SW480 (cell line): Measurements from ENCODE around the gene PCYOX1L.

ENCODE experiments used
- DNase-seq: peaks from one replicate; pipeline ENCODE4 v3.0.0-alpha.2; 2016; ENCODE audit warnings: low spot score

Gene PCYOX1L

GRCh38 chr5:149337736-149338135 is 20.1 kb upstream of the PCYOX1L start:
- no peak for DNase-seq

- no peak for DNase-seq
Observed at GRCh38 chr5:149338364-149338763, 19.5 kb upstream of the PCYOX1L start.

GRCh38 chr5:149340920-149341319 is 16.9 kb upstream of the PCYOX1L start:
- no peak for DNase-seq

- no peak for DNase-seq
Observed at GRCh38 chr5:149341876-149342275, 16.0 kb upstream of the PCYOX1L start.

GRCh38 chr5:149344151-149344550 is 13.7 kb upstream of the PCYOX1L start:
- no peak for DNase-seq

GRCh38 chr5:149345147-149345891 is 12.5 kb upstream of the PCYOX1L start, which contains the start of gene GRPEL2:
TSS of gene GRPEL2 (plus strand) at chr5:149345499. CDS start at chr5:149345540, 41 bp downstream.
- DNase-seq, result peak; percentile 98

DNA sequence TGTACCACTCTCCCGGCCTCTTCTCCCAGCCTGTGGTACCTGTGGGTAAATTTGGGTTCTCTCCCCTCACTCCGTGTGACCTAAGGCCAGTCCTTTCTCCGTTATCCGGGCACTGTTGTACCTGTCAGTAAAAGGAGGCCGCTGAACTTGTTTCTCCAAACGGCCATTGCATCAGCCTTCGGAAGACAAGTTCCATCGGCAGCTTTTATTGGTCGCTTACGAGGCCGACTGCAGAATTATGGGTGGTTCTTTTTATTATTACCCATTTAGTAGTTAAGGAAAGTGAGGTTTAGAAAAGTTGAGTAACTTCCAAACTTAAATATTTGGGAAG is 12.0 kb upstream of the PCYOX1L start:
- peak; percentile 48 for DNase-seq

GRCh38 chr5:149348518-149348917 is 9.3 kb upstream of the PCYOX1L start:
- no peak for DNase-seq

- no peak for DNase-seq
Observed at GRCh38 chr5:149349382-149349781, 8.5 kb upstream of the PCYOX1L start.

GRCh38 chr5:149352169-149352568 is 5.7 kb upstream of the PCYOX1L start:
- DNase-seq, result no peak

- DNase-seq, result no peak
Observed at GRCh38 chr5:149353911-149354310, 3.9 kb upstream of the PCYOX1L start.

DNA sequence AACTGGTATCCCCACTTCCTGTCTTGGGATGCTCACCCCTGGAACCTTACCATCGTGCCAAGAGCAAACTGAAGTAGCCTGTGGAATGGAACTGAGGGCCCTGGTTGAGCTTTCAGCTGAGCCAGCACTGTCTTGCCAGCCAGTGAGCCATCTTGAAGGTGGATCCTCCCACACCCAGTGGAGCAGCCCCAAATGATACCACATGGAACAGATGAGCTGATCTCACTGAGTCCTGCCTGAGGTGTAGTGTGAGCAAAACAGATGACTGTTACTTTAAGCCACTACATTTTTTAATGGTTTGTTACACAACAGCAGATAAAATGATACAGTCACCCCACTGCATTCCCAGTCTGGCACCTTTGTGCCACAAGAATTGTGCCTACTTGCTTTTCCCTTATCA is 2.2 kb upstream of the PCYOX1L start:
- no peak for DNase-seq

GRCh38 chr5:149356391-149356790 is 1.5 kb upstream of the PCYOX1L start:
- DNase-seq, result no peak

DNA sequence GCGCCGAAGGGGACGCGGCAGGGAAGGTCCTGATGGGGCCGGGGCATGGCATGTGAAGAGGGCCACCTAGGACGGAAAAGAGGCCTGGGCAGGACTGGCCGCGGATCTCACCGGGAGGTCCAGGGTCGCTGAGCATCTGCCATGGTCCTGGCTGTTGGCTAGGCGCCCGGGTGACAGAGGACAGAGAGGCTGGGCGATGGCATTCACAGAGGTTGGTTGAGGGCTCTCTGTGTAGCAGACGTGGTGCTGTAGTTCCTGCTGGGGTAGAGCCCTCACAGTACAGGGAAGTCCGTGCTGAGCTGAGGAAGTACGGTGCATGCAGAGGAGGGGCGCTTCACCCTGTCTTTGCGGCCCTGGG is 427 bp downstream of the PCYOX1L start:
- peak; percentile 18 for DNase-seq

DNA sequence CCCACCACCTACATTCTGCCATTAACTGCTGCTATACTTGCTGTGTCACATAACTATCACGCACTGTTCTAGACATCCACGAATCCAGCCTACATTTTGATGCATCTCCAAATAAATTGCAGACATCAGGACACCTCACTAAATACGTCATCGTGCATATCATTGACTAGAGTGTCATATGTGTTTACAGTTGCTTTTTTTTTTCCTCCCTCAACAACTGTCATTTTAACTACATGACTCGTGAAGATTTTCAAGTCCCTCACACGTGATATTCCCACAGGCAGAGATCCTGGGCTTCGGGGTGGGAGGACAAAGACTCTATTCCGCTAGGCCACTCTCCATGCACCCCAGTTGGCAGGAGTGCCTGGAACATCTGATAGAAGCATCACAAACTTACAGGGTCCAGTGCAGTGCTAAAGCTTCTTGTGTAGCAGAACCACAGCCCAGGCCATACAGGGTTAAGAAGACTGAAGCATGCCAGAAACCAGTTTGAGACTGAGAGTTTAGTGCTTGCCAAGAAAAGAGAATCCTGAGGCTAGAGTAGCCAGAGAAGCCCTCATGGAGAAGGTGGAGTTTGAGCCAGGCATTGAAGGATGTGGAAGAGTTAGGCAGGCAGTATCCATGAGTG is 1.1 kb downstream of the PCYOX1L start:
- no peak for DNase-seq

- DNase-seq, result no peak
Observed at GRCh38 chr5:149360272-149360671, 2.4 kb downstream of the PCYOX1L start.

DNA sequence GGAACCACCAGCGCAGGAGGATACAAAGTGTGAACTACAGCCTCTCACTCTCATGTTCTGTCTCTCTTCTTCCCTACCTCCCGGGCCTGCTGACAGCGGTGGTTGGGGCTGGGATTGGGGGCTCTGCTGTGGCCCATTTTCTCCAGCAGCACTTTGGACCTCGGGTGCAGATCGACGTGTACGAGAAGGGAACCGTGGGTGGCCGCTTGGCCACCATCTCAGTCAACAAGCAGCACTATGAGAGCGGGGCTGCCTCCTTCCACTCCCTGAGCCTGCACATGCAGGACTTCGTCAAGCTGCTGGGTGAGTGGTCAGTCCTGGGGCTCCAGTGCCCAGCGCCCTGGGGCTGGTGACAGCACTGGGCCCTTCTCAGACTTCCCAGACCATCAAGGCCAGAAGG is 4.7 kb downstream of the PCYOX1L start:
- no peak for DNase-seq

- DNase-seq, result no peak
Observed at GRCh38 chr5:149363358-149363757, 5.5 kb downstream of the PCYOX1L start.

GRCh38 chr5:149363936-149364335 is 6.1 kb downstream of the PCYOX1L start:
- DNase-seq, result no peak

DNA sequence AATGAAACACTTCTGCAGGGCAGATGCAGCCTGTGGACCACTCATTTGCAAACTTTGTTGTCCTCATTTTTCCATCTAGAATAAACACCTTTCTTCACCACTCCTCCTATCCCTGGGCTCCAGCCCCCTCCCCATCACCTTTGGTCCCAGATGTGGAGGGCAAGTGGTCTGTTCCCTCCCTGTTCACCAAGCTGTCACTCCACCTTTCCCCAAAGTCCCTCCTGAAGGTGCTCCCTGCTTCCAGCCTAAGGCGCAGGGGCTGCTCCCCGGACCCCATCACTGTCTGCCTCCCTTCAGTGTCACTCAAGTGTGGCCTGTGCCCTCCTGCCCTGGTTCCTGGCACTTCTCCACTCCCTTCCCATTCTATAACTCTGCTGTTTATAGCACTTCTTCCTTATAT is 6.9 kb downstream of the PCYOX1L start:
- DNase-seq, result no peak

DNA sequence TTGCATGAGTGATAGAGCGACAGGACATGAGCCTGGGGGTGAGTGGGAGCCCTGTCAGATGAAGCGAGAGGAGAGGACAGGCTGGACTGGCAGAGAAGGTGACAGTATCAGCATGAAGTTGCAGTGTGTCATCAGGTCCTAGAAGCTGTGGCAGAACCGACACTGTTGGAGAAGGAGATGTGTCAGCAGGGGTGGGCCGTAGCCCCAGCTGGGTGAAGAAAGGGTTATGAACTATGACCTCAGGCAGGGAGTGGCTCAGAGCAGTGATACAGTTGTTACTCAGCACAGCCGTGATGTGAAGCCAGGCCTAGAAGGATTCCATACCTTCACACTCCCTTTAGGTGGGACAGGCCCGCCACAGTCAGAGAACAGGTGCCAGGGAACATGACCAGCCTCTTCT is 7.6 kb downstream of the PCYOX1L start:
- DNase-seq, result no peak

DNA sequence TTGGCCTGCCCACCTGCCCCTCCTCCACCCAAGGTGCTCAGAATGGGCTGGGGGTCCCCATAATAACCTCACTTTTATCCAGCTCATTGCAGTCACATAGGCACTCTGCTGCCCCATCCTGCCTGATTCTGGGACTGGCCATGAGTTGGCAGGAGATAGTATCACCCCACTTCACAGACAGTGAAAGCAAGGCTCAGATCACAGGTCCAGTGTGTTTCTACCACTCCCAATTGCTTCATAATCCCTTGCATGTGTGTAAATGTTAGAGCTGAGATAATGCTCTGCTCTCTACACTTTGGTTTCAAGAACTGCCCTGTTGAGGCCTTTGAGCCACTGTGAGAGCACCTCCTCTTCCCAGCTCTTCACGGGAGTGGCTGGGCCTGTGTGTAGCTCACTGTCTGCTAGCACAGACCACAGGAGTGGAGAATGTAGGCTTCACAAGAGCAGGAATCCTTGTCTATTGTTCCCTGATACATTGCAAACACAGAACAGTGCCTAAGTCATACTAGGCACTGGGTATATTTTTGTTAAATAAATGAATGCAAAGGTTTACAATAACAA is 8.4 kb downstream of the PCYOX1L start:
- no peak for DNase-seq

DNA sequence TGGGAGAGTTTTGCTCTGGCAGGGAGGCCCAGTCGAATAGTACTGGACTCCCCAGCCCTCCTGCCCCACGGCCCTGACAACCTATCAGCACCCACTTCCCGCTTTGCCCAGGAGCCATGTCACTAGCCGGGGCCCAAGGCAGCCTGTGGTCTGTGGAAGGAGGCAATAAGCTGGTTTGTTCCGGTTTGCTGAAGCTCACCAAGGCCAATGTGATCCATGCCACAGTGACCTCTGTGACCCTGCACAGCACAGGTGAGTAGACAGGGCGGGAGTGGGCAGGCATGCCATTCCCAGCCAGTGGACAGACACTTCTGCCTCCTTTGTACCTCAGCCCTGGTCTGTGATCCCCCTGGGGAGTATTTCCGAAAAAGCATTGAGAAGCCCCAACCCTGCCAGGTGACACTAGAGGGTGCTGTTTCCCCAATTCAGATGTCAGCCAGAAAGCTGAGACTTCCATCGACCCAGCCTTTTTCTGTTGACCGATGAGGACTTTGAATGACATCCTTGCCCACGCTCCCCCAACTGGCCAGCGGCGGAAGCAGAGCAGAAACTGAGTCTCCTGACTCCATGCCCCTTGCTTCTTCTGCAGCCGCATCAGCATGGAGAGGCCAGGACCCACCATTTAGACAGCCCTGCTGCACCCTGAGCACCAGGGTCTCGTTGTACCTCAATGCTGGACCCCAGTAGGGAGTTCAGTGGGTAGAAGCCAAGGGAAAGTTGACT is 9.6 kb downstream of the PCYOX1L start:
- peak; percentile 81 for DNase-seq
